Daoy (cell line): ENCODE results near the gene MC2R. TPM values are rescaled to one million over a fixed set of nuclear protein-coding genes. Genes with fewer than 3 reads are reported as not detected.

Source experiments
- DNase-seq: peaks from one replicate; pipeline ENCODE4 v3.0.0-alpha.2; 2015; ENCODE audit warnings: low read depth
- total RNA-seq: library from RNA; depleted of rRNA; stranded (reverse); fragments of >200 nt; shearing (Covaris generic); gene quantifications from 2 replicates; pipeline ENCODE4 v1.2.3, GENCODE V29; 2014

The MC2R gene
- total RNA-seq, 1 experiment from 2014 or later: not detected

DNA sequence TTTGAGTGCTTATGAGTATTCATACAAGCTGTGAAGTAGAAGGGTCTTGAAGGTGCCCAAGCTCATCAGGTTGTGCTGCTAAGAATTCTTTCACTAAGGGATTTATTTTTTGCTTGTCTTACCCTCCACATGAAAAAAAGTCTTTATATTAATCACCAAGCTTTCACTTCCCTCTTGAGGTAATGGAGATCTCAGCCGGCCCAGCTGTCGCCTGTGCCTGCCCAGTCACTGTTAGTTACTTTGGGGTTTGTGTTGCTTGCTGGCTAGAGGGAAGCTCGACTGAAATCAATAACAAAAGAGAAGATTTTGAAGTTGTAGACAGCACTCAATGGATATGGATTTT, 21.9 kb downstream of the MC2R start:
- no peak for DNase-seq

DNA sequence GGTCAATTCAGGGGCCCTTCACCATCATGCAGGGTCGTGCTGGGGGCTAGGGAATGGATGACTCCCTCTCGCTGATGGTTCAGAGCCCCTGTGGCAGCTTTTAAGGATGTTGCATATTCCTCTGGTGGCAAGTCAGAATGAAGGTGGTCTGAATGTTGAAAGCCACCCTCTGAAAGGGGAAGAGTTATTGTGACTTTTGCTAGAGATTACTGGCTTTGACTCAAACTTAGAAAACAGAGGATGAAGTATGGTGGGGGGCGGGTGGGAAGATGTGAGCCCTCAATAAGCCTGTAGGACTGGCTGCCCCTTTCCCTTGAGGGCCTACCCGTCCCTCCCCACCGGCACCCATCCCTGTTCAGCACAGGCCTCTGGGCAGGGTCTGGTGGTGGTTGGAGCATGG, 23.2 kb downstream of the MC2R start:
- DNase-seq: no peak

DNA sequence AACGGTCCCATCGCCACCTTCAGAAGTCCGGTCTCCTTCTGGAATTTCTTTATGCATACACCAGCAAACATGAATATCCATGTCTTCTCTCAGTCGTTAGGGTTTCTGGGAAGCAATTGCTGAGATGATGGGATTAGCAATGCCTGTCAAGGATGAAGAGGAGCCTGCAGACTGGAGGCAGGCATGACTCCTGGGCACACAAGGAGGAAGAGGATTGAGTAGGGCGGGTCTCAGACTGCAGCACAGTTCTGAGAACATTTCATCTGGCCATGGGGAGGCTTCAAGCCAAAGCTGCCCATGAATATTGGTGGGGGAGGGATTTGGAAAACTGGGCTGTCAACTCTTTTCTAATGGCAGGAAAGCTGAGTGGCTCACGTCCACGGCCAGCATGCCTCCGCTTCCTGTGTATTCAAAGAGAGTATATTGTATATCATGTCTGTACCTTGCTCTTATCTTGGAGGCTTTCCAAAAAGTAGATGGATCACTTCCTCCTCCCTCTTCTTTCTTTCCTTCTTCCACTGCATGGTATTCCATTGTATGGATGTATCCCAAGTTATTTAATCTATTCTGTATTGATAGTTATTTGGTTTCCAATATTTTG, 24.5 kb downstream of the MC2R start:
- no peak for DNase-seq

DNA sequence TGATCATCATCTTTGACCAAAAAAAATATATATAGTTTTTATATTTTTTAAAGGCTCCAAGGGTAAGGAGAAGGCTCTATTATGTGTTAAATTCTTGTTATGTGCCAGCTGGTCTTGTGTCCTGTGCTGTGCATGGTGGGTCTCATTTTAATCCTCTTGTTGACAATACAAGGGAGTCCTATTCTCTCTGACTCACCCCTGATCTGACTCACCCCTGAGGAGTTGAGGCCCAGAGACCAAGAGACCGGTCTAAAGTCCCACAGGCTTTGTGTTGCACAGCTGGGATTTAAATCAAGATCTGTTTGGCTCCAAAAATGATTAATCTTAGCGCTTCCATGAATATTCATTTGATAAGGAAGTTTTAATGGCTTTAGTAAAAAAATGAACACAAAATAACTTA, 25.7 kb downstream of the MC2R start:
- DNase-seq: peak; percentile 79

DNA sequence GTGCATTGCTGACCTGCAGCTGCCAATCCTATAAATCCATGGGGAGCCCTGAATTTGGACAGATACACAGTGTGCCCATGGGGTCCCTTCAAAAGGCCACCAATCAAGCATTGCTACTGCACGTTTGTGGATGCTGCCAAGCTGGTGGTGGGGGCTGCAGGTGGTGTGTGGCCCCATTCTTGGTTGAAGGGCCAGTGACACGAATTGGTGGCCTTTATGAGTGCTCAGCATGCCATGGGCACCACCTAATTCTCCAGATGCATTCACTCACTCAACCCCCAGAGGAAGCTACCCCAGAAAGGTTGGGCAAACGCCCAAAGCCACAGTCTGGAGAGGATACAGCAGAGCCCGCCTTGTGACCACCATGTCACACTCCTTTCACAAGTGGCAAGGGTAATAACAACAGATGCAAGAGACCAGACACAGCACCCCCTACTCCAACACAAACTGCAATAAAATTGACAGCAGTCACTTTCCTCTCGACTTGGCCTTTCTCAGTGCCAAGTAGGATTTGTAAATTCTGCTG, 27.1 kb downstream of the MC2R start:
- no peak for DNase-seq

DNA sequence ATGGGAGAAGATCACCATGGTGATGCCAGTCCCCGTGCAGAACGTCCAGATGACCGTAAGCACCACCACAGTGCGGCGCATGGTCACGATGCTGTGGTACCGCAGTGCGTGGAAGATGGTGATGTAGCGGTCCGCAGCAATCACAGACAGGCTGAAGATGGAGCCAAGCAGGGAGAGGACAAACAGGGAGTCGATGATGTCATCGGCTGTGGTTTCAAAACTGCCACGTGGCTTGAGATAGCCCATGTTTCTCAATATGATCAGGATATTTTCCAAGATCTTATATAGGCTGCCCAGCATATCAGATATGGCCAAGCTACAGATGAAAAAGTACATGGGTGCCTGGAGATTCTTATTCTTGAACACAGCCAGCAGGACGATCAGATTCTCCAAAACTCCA, 30.3 kb downstream of the MC2R start:
- no peak for DNase-seq

DNA sequence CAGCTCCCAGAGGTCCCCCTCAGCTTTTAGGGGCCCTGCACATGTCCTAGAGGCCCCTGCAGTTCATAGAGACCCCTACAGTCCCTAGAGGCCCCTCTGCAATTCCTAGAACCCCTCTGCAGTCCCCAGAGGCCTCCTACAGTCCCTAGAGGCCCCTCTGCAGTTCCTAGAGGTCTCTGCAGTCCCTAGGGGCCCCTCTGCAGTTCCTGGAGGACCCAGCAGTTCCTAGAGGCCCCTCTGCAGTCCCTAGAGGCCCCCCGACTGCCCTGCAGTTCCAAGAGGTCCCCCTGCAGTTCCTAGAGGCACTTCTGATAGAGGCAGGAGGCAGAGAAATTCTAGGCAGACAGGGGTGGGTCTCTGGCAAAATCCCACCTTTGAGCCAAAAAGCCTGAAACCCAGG, 35.4 kb downstream of the MC2R start:
- no peak for DNase-seq

DNA sequence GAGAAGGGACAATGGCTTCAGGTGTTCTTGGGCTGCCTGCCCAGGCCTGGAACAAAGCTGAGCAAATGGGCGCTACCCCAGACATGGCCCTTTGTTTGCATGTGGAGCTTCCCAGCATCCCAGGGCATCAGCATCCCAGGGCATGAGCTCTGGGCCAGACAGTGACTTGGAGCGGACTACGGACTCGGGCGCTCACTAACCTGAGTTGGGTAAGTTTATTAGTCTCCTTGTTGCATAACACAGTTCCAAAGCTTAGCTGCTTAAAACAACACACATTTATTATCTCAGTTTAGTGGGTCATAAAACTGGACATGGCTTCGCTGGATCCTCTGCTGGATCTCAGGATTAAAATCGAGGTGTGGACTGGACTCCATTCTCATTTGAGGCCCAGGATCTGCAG, 35.8 kb downstream of the MC2R start:
- no peak for DNase-seq

DNA sequence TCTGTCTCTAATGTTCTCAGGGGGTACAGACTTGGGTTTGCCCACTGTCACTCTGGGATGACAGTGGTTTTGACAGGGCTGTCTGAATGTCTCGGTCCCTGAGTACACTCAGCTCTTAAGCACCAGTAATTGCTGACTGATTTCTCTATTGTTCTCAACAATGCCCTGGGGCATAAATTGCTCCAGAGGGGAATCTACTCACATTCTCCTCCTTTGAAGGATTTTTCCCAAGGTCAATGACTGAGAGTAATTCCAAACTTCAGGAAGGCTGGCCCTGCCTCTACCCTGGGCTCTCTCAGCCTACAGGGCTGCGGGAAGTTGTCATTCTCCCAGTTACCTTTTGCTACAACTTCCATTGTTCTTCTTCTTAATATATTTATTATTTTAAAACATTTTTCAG, 36.5 kb downstream of the MC2R start:
- DNase-seq: no peak

DNA sequence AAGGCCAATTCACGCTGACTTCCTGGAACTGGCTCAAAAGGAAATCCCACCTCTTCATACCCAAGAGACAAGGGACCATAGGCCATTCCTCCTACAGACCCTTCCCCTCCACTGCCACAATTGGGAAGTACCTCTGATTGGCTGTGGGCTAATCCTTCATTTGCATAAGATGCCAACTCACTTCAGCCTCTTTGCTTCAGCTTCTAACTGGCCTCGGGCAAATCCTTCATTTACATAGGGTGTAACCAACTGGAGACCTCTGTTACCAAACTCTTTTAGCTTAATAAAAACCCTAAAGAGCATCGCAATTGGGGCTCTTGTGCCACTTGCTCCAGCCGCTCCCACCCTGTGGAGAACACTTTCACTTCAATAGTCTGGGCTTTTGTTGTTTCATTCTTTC, 38.2 kb downstream of the MC2R start:
- no peak for DNase-seq

DNA sequence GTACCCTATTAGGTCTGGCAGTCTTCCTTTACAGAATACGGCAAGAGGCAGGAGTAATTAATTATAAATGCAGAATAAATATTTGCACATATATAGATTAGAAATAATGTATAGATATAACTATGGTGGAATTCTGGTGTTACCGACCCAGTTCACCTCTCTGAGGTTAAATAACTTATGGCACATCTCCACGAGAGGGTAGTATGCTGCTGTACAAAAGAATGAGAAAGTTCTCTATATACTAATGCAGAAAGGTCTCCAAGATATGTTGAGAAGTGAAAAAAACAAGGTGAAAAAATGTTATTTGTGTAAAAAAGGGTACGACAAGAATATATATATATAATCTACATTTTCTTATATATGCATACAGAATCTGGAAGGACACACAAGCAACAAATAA, 40.8 kb downstream of the MC2R start:
- DNase-seq: no peak

DNA sequence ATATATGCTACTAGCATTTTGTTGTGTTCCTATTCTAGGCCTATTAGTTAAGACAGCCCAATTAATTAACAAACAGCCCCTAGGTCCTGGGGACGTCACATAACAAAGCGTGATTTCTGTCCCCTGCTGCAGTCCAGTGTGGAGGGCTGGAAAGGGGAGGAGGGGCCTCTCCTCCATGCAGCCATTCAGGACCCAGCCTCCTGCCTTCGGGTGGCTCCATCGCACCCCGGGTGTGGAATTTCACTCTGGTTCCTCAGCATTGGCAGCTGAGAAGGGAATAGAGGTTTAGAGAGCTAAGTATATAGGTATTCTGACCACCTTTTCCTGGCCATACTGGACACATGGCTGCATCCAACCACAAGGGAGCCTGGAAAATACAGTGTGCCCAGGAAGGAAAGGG, 42.4 kb downstream of the MC2R start:
- DNase-seq: no peak

DNA sequence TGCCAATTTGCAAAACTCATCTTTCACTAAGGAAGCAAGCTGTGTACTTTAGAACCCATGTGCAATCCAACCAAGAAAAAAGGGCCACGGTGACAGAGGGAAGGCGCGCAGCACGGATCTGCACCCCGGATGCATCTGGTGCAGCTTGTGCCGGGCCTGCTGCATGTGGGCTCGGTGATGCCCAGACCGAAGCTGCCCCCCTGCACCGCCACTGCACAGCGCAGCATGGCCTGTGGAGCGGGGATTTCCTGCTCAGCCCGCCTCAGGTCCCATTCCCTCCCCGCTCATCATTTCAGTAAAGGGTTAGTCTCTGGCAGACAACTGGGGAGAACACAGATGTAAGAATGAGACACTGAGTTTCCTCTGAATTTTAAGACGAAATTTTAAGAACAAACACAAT, 43.0 kb downstream of the MC2R start:
- DNase-seq: no peak

DNA sequence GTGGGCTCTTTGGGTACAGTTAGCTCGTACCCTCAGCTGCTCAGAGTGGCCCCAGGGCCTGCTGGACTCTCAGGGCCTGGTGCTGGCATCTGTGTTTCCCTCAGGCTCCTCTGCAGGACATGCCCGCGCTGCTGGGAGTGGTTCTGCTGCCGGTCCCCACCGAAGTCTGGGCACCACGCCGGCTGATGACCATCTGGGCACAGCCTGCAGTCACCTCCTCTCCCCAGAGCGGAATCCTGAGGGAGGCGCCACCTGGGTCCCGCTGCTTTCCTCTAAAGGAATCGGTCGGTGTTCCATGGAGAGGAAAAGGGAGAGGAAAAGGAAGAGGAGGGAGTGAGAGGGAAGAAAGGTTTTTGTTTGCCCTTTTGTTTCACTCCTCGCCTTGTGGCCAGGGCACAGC, 43.6 kb downstream of the MC2R start:
- no peak for DNase-seq

DNA sequence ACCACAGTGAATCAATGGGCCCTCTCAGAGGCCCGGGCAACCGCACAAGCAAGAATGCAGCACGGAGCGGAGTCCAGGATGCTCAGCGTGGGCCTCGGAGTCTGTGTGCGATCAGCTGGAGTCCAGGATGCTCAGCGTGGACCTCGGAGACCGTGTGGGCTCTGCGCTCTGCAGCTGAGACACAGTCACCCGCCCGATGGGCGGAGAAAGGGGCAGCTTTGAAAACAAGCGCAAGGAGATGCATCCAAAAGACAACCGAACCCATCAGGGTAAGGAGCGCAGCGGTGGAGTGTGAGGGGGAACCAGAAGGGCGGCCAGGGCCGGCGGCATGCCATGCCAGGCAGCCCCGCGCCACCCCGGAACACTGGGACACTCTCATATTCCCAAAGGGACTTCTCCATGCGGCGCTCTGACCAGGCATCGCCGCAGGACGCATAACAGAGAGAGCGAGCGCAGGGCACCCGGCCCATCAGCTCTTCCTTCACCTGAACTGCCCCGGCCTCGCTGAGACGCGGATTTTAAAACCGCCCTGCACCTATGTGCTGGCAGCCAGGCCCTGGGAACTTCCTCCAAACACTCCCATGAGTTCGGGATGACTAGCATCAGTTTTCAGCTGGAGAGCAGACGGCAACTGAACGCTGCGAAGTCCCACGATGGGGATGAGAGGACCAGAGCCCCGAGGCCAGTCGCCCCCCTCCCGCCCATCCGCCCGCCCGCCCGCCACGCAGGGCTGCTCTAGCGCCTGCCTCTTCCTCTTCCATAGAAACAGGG, 46.6 kb downstream of the MC2R start:
- no peak for DNase-seq

DNA sequence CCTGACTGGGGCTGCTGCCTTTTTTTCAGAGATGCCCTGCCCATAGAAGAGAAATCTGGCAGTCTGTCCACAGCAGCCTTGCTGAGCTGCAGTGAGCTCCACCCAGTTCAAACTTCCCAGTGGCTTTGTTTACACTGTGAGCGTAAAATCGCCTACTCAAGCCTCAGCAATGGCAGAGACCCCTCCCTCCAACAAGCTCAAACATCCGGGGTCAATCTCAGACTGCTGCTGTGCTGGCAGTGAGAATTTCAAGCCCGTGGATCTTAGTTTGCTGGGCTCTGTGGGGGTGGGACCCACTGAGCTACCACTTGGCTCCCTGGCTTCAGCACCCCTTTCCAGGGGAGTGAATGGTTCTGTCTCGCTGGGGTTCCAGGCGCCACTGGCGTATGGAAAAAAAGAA, 52.4 kb downstream of the MC2R start:
- DNase-seq: peak; percentile 39

DNA sequence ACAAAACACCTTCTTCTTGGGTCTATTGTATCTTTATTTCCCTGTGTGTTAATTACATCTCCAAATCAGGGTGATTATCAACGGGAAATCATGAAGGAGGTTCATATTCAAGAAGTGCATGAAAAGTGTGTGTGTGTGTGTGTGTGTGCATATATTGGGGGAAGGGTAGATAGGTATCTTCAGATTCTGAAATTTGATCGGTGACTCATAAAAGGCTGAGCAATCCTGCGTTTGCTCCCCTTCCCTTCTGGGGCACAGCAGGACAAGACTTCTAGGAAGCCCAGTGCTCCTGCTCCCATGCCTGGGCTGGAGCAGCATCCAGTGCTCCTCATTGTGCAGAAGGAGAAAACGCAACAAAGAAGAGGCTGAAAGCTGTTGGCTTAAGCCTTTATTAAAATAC, 65.5 kb downstream of the MC2R start:
- no peak for DNase-seq

DNA sequence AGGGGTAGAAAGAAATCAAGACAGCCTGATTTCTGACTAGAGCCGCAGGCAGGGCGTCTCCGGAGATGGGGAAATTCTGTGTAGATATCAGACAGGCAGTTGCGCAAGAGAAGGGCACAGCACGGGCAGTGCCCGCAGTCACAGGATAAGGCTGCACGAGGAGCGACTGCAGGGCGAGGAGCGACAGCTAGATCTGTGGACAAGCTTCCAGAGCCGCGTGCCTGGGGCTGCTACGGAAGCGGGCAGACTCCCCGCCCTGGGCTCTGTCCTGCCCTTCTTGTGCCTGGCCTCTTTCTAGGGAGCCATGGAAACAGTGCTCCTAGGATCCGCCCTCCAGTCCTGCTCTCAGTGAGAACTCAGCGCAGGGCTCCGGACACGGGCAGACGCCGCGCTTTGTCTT, 78.8 kb downstream of the MC2R start:
- DNase-seq: no peak

DNA sequence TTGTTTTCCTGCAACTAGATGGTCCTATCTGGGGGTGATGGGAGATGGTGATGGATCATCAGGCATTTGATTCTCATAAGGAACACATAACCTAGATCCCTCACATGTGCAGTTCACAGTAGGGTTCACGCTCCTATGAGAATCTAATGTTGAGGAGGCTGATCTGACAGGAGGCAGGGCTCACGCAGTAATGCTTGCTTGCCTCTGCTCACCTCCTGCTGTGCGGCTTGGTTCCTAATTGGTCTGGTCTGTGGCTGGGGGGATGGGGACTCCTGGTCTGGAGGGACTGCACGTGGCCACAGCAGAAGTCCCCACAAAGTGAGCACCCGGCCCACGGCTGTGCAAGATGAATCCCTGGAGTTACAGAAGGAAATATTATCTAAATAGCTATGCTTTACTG, 80.1 kb downstream of the MC2R start:
- DNase-seq: no peak

DNA sequence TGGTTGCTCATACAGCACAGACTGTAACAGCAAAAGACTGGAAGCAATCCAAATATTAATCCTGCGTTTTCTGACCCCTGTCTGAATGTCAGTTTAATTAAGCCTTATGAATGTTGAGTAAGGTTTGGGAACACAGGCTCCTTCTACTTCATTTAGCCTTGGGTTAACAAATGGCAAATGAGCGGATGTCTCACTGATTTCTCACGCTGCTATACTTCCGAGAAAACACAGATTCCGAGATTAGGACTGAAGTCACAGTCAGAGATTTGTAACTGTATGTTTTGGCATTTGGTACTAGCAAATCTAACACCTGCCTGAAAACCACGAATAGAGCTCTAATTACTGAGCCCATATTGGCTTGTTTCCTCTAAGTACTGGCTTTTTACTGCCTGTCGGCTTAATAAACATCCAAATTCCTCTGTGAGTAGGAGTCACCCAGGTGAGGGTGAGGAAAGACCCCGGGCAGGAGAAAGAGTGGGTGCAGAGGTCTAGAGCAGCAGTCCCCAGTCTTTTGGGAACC, 80.8 kb downstream of the MC2R start:
- DNase-seq: peak; percentile 35
